Stimulated activated CD8-positive, alpha-beta memory T cell treated with anti-CD3 and anti-CD28 coated beads, Interleukin-4, amount 100 ng/mL, for 24 hours (primary cell): Measurements from ENCODE around the gene DDOST.

ENCODE experiments used
- DNase-seq: peaks from one replicate; pipeline ENCODE4 v3.0.0-alpha.2; 2020; ENCODE audit warnings: low read depth

DDOST gene

DNA sequence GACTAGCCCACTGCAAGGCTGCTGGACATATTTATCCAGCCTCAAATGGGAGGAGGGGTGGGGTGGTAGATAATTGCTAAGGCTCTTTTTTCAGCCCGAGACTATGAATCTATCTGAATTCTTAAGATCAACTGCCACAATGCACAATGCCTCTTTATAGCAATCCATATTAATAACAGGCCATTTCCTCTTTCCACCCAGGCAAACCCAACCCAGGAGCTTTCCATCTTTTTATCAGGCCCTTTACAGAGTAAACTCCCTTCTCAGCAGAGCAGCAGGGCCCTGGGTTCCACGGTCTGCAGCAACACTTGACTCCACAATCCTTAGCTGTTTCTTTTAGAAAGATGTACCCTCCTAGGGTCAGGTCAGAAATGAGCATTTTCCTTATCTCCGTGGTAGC, 806 bp downstream of the DDOST start:
- DNase-seq, result no peak

DNA sequence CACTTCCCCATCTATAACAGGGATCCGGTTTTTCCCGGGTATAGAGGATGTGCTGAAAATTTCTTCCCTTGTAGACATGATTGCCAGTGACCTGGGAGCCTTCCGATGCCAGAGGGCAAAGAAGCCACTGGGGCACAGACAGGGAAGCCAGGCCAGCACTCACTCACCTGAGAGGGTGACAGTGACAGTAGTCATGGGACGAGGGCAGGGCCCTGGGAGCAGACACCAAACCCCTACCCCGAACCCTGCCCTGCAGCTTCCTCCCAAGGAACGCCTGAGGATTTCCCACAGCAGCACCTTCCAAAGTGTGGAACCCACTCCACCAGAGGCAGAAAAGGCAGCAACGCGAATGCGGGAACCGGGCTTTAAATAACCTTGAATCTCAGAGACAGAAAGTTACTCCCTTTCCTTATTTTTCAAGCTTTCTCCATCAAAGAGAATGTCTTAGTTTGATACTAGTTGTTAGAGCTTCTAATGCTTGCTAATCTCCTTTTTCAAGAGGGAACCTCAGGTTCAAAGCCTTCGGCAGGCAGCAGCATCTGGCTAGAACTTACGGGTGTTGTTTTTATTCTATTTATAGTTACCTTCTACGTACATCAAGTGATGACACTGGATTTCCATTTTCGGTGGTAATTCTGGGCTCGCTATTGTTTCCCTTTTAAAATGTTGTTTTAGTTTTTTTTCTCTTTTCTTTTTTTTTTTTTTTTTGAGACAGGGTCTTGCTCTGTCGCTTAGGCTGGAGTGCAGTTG, 2.8 kb downstream of the DDOST start:
- DNase-seq, result no peak

DNA sequence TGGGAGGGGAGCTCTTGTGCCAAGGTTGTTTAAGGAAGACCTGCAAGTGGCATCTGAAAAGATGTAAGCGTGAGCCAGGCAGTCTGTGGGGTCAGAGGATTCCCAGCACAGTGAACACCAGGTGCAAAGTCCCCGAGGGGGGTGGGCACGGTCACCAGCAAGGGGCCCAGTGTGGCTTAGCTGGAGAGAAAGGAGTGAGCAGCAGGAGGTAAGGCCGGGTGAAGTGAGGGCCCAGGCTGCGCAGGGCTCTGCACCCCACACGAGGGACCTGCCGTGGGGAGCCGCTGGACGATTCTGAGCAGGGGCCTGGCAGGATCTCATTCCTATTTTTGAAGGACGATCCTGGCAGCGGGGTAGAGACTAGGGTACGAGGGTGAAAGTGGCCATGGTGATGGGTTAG, 4.1 kb downstream of the DDOST start:
- DNase-seq, result no peak

DNA sequence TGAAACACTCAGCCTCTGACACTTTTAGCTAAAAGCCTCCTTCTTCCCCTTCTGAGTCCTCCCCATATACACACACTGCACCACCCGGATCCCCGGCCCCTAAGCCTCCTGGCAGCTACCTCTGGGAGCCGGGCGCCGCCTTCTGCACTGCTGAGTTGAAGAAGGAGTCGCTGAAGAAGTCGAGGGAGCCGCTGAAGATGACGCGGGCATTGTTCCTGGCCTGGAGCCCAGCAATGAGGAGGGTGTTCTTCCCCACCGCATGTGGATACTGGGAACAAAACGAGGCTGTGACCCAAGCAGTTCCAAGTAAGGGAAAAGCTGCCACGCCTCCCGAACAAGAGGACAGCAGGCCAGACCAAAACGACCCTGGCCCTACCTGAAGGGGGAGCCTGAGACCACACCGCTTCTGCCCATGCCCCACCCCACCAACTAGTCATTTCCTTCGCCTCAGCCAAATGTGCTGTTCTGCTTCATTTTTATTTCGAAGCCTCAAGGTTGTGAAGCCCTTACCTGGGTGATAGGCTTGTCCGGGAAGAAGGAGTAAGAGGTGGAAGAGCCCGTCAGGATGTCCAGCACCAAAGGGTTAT, 7.0 kb downstream of the DDOST start:
- DNase-seq, result no peak

DNA sequence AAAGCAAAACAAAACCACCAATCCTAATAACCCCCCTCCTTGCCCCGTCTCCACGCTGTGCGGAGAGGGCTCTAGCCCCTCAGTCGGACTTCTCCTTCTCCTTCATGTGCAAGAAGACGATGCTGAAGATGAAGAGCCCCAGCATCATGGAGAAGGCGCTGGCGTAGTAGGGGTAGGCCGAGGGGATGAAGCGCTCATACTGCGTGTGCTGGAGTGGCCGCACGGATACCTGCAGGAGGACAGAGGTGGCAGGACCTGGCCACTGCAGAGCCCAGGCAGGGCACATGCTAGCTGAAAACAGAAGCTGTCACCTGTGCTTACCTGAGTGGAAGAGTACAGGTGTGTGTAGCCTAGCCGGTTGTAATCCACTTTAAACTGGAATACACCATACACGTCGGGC, 8.9 kb downstream of the DDOST start:
- DNase-seq, result no peak

GRCh38 chr1:20648946-20649345, 12.2 kb downstream of the DDOST start:
- DNase-seq, result no peak

DNA sequence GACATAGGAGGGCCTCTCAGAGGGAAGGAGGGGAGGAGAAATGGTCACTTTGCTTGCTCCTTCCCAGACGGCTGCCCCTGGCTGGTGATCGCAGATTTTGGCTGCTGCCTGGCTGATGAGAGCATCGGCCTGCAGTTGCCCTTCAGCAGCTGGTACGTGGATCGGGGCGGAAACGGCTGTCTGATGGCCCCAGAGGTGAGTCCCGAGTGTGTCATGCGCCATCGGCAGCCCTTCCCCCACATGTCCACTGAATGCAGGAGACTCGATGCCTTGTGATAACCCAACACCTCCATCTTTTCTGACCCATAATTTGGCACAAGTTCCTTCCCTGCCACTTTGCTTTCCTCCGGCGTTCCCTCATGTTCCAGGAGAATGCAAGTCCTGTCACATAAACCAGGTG, 12.7 kb downstream of the DDOST start:
- no peak for DNase-seq

DNA sequence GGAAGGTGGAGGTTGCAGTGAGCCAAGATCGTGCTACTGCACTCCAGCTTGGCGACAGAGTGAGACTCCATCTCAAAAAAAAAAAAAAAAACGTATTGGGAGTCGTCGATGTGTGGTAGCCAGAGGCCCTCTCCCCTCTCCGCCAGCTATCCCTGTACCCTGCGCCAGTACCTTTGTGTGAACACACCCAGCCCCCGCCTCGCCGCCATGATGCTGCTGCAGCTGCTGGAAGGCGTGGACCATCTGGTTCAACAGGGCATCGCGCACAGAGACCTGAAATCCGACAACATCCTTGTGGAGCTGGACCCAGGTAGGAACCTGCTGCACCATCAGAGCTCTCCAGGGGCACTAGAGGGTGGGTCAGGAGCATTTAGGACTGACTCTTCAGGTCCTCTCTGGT, 15.8 kb downstream of the DDOST start:
- DNase-seq, result no peak

DNA sequence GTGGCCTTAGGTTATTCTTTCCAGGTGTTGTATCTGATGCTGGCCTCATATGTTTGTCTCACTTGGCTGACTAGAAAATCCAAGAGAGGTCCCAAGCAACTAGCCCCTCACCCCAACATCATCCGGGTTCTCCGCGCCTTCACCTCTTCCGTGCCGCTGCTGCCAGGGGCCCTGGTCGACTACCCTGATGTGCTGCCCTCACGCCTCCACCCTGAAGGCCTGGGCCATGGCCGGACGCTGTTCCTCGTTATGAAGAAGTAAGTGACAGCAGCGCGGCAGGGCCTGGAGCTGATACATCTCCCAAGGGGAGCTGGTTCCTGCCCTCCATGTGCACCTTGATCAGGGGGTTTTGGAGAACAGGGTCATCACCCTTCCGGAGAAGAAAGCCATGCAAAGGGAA, 16.8 kb downstream of the DDOST start:
- DNase-seq, result no peak

DNA sequence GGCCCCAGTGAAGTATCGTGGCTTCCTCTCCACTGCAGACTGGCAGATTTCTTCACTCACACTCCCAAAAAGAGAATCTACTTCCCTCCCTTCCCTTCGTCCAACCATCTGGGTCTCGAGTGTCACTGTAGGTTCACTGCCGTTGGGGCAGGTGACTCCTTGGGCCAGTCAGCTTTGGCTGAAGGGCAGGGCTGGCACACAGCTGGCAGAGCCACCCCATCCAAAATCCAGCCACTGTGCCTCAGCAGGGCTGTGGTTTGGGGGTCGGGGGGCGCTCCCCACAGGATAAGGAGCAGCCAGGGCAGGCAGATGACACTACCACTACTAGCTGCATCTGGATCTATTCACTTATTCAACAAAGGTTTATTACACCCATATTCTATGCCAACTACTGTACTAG, 18.1 kb downstream of the DDOST start:
- DNase-seq, result no peak

DNA sequence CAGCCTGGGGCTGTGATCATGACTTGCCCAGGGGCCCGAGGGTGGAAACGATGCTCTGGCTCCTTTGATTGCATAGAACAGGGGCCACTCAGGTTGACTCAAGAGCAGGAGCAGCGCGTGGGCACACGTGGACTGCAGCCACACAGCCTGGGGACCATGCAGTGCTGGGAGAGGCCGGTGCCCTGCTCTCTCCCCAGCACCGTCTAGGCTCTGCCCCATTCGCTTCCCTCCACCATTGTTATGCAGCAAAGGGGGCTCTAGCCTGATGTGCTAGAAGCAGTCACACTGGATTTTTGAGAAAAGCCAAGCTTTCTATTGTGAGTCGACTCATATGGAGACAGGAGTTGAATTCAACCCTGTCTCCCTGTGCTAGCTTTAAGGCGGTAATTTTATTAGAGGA, 19.2 kb downstream of the DDOST start:
- DNase-seq, result no peak

- no peak for DNase-seq
These were observed 21.0 kb downstream of the DDOST start for GRCh38 chr1:20640183-20640597.

- DNase-seq, result no peak
These were observed 24.3 kb downstream of the DDOST start for GRCh38 chr1:20636785-20637347.

- no peak for DNase-seq
These were observed 26.5 kb downstream of the DDOST start for GRCh38 chr1:20634594-20635084.

GRCh38 chr1:20634065-20634593, 27.0 kb downstream of the DDOST start:
- DNase-seq, result no peak

DNA sequence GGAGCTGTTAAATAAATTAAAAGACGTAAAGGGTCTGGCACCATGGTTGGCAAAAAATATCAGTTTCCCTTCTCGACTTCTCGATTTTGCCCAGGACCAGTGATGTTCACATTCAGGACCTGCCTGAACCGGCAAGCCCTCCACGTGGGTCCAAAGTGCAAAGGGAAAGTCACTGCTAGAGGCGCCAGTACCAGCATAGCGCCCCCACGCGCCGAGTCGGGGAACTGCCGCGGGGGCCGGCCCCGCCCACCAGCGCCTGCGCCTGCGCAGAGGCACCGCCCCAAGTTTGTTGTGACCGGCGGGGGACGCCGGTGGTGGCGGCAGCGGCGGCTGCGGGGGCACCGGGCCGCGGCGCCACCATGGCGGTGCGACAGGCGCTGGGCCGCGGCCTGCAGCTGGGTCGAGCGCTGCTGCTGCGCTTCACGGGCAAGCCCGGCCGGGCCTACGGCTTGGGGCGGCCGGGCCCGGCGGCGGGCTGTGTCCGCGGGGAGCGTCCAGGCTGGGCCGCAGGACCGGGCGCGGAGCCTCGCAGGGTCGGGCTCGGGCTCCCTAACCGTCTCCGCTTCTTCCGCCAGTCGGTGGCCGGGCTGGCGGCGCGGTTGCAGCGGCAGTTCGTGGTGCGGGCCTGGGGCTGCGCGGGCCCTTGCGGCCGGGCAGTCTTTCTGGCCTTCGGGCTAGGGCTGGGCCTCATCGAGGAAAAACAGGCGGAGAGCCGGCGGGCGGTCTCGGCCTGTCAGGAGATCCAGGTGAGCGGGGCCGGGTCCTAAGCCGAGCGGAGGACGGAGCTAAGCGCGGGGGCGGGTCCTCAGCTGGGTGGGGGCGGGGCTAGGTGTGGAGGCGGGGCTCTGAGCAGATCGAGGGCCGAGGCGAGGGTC, 27.7 kb downstream of the DDOST start, which contains the start of gene PINK1:
Gene PINK1 (plus strand): TSS at position 269 of the 875 bp plus-strand sequence. CDS start 91 bp downstream, at position 360.
- peak; percentile 69 for DNase-seq

- no peak for DNase-seq
These were observed 28.8 kb downstream of the DDOST start for GRCh38 chr1:20632386-20632785.

GRCh38 chr1:20630729-20631128, 30.4 kb downstream of the DDOST start:
- no peak for DNase-seq

DNA sequence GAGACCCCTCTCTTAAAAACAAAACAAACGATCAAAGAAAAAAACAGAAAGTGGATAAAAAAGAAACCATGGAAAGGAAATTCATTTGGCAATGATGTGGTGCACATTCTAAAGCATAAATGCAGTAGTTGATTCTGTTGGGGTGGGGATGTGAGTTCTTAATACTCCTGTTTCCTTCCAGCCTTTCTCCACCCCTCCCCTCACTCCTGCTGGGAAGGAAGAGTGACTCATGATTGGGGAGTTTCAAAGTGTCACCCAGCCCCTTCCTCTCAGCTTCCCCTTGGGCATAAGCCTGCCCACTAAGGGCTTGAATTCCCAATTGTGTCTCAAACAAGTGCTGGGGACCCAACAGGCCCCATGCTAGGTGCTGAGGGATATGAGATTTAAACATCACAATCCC, 34.6 kb downstream of the DDOST start:
- DNase-seq, result no peak

DNA sequence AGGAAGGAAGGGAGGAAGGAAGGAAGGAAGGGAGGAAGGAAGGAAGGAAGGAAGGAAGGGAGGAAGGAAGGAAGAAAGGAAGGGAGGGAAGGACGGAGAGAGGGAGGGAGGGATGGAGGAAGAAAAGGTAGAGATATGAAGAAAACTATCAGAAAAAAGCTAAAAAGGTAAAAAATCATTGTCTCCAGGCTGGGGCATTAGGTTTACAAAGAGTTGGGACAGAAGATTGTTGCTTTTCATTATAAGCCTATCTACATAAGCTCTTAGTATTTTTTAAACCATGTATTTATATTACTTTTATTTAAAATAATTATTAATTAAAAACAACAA, 35.1 kb downstream of the DDOST start:
- DNase-seq, result no peak

DNA sequence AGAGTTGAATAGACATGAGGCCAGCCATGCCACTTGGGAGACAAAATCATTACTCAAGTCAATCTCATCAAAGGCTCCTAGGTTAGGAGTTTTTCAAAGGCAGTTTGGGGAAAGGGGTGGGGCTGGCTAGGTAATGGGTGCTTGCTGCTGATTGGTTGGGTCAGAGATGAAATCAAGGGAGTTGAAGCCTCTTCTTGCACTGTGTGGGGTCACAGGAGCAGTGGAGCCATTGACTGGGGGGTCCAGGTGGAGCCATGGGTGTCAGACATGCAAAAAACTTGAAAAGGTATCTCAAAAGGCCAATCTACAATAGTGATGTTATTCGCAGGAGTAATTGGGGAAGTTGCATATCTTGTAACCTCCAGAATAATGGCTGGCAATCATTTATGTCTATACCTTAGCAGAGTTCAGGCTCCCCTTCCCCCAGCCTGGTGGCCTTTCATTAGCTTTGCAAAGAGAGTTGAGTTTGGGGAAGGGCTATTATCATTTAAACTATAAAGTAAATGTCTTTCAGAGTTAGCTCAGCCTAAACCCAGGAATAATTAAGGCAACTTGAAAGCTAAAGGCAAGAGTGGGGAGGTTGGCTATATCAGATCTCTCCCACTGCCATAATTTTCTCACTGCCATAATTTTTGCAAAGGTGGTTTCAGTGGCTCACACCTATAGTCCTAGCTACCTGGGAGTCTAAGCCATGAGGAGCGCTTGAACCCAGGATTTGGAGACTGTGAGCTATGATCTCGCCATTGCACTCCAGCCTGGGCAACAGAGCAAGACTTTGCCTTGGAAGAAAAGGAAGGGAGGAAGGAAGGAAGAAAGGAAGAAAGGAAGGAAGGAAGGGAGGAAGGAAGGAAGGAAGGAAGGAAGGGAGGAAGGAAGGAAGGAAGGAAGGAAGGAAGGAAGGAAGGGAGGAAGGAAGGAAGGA, 35.7 kb downstream of the DDOST start:
- DNase-seq, result no peak
